ENCODE measurements around the gene IP6K1. TPM values are rescaled to one million over a fixed set of nuclear protein-coding genes. Genes with fewer than 3 reads are reported as not detected.

Gene IP6K1
- total and polyA plus RNA-seq, 10 of the 15 experiments (the other 5 are each of a cell fraction or from before 2014, with no cell fraction given): 1.3 to 30.6 (median 18.2) TPM

- TF ChIP-seq BCLAF1 (IDR thresholded peaks at IDR 0.05) (no peak), MXI1 (IDR thresholded peaks at IDR 0.05; ENCODE audit: low read depth, low read length) (no peak), TBL1XR1 (IDR thresholded peaks at IDR 0.05; ENCODE audit: low read depth, low read length) (no peak), SRF (IDR thresholded peaks at IDR 0.05; ENCODE audit: low read depth in 2 of 2, low read length in 2 of 2) (no peak), EZH2 (IDR thresholded peaks at IDR 0.05; ENCODE audit: borderline replicate concordance, control insufficient read depth, low read depth, low read length) (no peak)
Measured at GRCh38 chr3:49729966-49730609, 56.3 kb downstream of the IP6K1 start (continued).

GRCh38 chr3:49727924-49728361 is 58.4 kb downstream of the IP6K1 start:
- Histone ChIP-seq H3K36me3 (ENCODE audit: control insufficient read depth in 2 of 2, insufficient read depth in 2 of 2, low read length in 1 of 2) (peaks cover 0 to 19% of the 10 kb centered on the region in 2 experiments), H3K79me2 (ENCODE audit: control insufficient read depth, insufficient read depth, low read length) (peaks cover 11% of the 10 kb centered on the region), H3K9ac (ENCODE audit: control insufficient read depth, insufficient read depth, low read length) (no peak overlapping the region), H2AFZ (ENCODE audit: control insufficient read depth, low read depth, low read length) (no peak overlapping the region), H3K4me2 (ENCODE audit: control insufficient read depth, insufficient read depth) (no peak overlapping the region), H4K20me1 (ENCODE audit: control insufficient read depth, insufficient read depth) (no peaks in the 10 kb centered on the region), H3K27me3 (replicated peaks in 1 of 2; ENCODE audit: control insufficient read depth in 2 of 2, insufficient read depth in 2 of 2, low read length in 1 of 2) (no peaks in the 10 kb centered on the region), H3K27ac (ENCODE audit: control insufficient read depth, insufficient read depth) (no peak overlapping the region), H3K4me3 (no peak overlapping the region), H3K4me1 (ENCODE audit: control insufficient read depth, insufficient read depth, low read length) (peaks cover 8% of the 10 kb centered on the region), H3K9me3 (replicated peaks; ENCODE audit: control insufficient read depth, insufficient read depth, low read length) (no peaks in the 10 kb centered on the region)
- intact Hi-C loops (cut with micrococcal nuclease; ENCODE audit: unreplicated experiment) (no loop called here), in situ Hi-C loops (cut with MboI) (no loop called here)
- ChIA-PET POLR2A (no interaction called here), SMC1A (ENCODE audit: uncharacterized antibody, unreplicated experiment) (interaction anchor here (1.1 kb wide), 1 partner anchor 74 kb away, joined by 3 read pairs; no protein-coding TSS in a partner anchor), CTCF (no interaction called here), RAD21 (ENCODE audit: unreplicated experiment) (no interaction called here)
- ATAC-seq: no peak
- 94% methylated on average over 15 of the region's 15 CpGs for WGBS (ENCODE audit: insufficient coverage, insufficient replicate concordance, low lambda C conversion rate, missing lambda C conversion rate)
- DNase-seq (ENCODE audit: low read depth, low spot score): no peak
- no peak for FAIRE-seq
- BruUV-seq (replicated peaks): no TSS peak
- TF ChIP-seq EZH2 (IDR thresholded peaks at IDR 0.05; ENCODE audit: borderline replicate concordance, control insufficient read depth, low read depth, low read length): no peak
- no peak for TF ChIP-seq SMAD5 (IDR thresholded peaks at IDR 0.05; ENCODE audit: low read depth)
- no peak for TF ChIP-seq BMI1 (IDR thresholded peaks at IDR 0.05; ENCODE audit: borderline replicate concordance)
- no peak for TF ChIP-seq ZNF217 (IDR thresholded peaks at IDR 0.05)
- TF ChIP-seq HSF1 (IDR thresholded peaks at IDR 0.05; ENCODE audit: low read depth, low read length): no peak
- TF ChIP-seq NFYB (IDR thresholded peaks at IDR 0.05; ENCODE audit: insufficient read depth, low read depth, low read length): no peak
